BE2C (cell line): ENCODE data around the gene ERCC5.

Experiments
- DNase-seq: peaks from one replicate; pipeline ENCODE4 v3.0.0-alpha.2; 2020
- H3K27me3 ChIP-seq: fragments of 250-450 bp; sonication (Bioruptor Pico); 2 replicates; pipeline ENCODE4 v1.5.1; 2020; ENCODE audit warnings: mild to moderate bottlenecking
- H3K36me3 ChIP-seq: fragments of 250-450 bp; sonication (Bioruptor Pico); 2 replicates; pipeline ENCODE4 v1.5.1; 2020; ENCODE audit warnings: mild to moderate bottlenecking
- H3K4me1 ChIP-seq: fragments of 250-450 bp; sonication (Bioruptor Pico); 2 replicates; pipeline ENCODE4 v1.5.1; 2020
- H3K4me3 ChIP-seq: 2 replicates; pipeline ENCODE4 v1.5.1; 2011; ENCODE audit warnings: low read depth, low read length
- H3K9me3 ChIP-seq: fragments of 250-450 bp; sonication (Bioruptor Pico); 2 replicates; pipeline ENCODE4 v1.5.1; 2020
- CTCF ChIP-seq: IDR thresholded peaks from 2 replicates; pipeline ENCODE4 v1.5.1; 2012; ENCODE audit warnings: mild to moderate bottlenecking, low read depth, low read length

Gene ERCC5

GRCh38 chr13:102872131-102872530 lies 26.3 kb downstream of the ERCC5 start:
- H3K36me3 ChIP-seq: peaks cover 33% of the 10 kb centered on the region
- no peaks in the 10 kb centered on the region for H3K4me1 ChIP-seq
- no peak for DNase-seq
- no peaks in the 10 kb centered on the region for H3K9me3 ChIP-seq
- no peak overlapping the region for H3K4me3 ChIP-seq
- TF ChIP-seq CTCF: no peak
- no peaks in the 10 kb centered on the region for H3K27me3 ChIP-seq

- H3K36me3 ChIP-seq: peaks cover 29% of the 10 kb centered on the region
- no peaks in the 10 kb centered on the region for H3K4me1 ChIP-seq
- no peak for TF ChIP-seq CTCF
- no peak for DNase-seq
- no peaks in the 10 kb centered on the region for H3K27me3 ChIP-seq
- no peaks in the 10 kb centered on the region for H3K9me3 ChIP-seq
- H3K4me3 ChIP-seq: no peak overlapping the region
Measured at GRCh38 chr13:102872531-102872930, 26.7 kb downstream of the ERCC5 start.

GRCh38 chr13:102873653-102874052 lies 27.8 kb downstream of the ERCC5 start:
- no peaks in the 10 kb centered on the region for H3K9me3 ChIP-seq
- no peak for TF ChIP-seq CTCF
- H3K36me3 ChIP-seq: peaks cover 28% of the 10 kb centered on the region
- no peak overlapping the region for H3K4me3 ChIP-seq
- H3K4me1 ChIP-seq: no peaks in the 10 kb centered on the region
- H3K27me3 ChIP-seq: no peaks in the 10 kb centered on the region
- no peak for DNase-seq

GRCh38 chr13:102875256-102875655 lies 29.4 kb downstream of the ERCC5 start:
- DNase-seq: no peak
- no peak for TF ChIP-seq CTCF
- H3K4me3 ChIP-seq: no peak overlapping the region
- H3K4me1 ChIP-seq: no peaks in the 10 kb centered on the region
- no peaks in the 10 kb centered on the region for H3K9me3 ChIP-seq
- H3K27me3 ChIP-seq: no peaks in the 10 kb centered on the region
- peaks cover 28% of the 10 kb centered on the region for H3K36me3 ChIP-seq

GRCh38 chr13:102877303-102877702 lies 31.5 kb downstream of the ERCC5 start:
- no peak for DNase-seq
- Histone ChIP-seq H3K36me3 (peaks cover 25% of the 10 kb centered on the region), H3K9me3 (no peaks in the 10 kb centered on the region), H3K4me3 (no peak overlapping the region), H3K4me1 (no peaks in the 10 kb centered on the region), H3K27me3 (no peaks in the 10 kb centered on the region)
- TF ChIP-seq CTCF: no peak

GRCh38 chr13:102878481-102878880 lies 32.6 kb downstream of the ERCC5 start:
- Histone ChIP-seq H3K36me3 (peaks cover 16% of the 10 kb centered on the region), H3K9me3 (no peaks in the 10 kb centered on the region), H3K27me3 (no peaks in the 10 kb centered on the region), H3K4me3 (no peak overlapping the region), H3K4me1 (no peaks in the 10 kb centered on the region)
- TF ChIP-seq CTCF: no peak
- no peak for DNase-seq
